ENCODE results near the gene GYS1. TPM values are rescaled to one million over a fixed set of nuclear protein-coding genes. Genes with fewer than 3 reads are reported as not detected.
"Not testable (repeated sequence)": the region's sequence is repeated elsewhere in the genome, so short reads cannot be mapped to it uniquely, and the experiment has no call there.

GYS1 gene
- total RNA-seq, 1 donor from 2014 or later, result 24.8 TPM

- H3K4me3 ChIP-seq (ENCODE audit: low read depth, low read length), result no peak overlapping the region
- no peak for DNase-seq (ENCODE audit: low read depth)
- H3K27me3 ChIP-seq (ENCODE audit: control insufficient read depth, insufficient read depth, low read length), result no peaks in the 10 kb centered on the region
- TF ChIP-seq CTCF (IDR thresholded peaks at IDR 0.05; ENCODE audit: insufficient read depth, low read length, poor library complexity, severe bottlenecking), result no peak
- no peaks in the 10 kb centered on the region for H3K36me3 ChIP-seq (ENCODE audit: control insufficient read depth, insufficient read depth, low read length)
These were observed 28.1 kb upstream of the GYS1 start for GRCh38 chr19:49020931-49021895.

- no peak for TF ChIP-seq CTCF (IDR thresholded peaks at IDR 0.05; ENCODE audit: insufficient read depth, low read length, poor library complexity, severe bottlenecking)
- no peak for DNase-seq (ENCODE audit: low read depth)
- no peaks in the 10 kb centered on the region for H3K36me3 ChIP-seq (ENCODE audit: control insufficient read depth, insufficient read depth, low read length)
- H3K4me3 ChIP-seq (ENCODE audit: low read depth, low read length), result no peak overlapping the region
- no peaks in the 10 kb centered on the region for H3K27me3 ChIP-seq (ENCODE audit: control insufficient read depth, insufficient read depth, low read length)
These were observed 27.2 kb upstream of the GYS1 start for GRCh38 chr19:49020342-49020741.

GRCh38 chr19:49019242-49019932 is 26.3 kb upstream of the GYS1 start:
- no peaks in the 10 kb centered on the region for H3K36me3 ChIP-seq (ENCODE audit: control insufficient read depth, insufficient read depth, low read length)
- peak; percentile 31 for TF ChIP-seq CTCF (IDR thresholded peaks at IDR 0.05; ENCODE audit: insufficient read depth, low read length, poor library complexity, severe bottlenecking)
- no peaks in the 10 kb centered on the region for H3K27me3 ChIP-seq (ENCODE audit: control insufficient read depth, insufficient read depth, low read length)
- peak overlapping the region; percentile 23 for H3K4me3 ChIP-seq (ENCODE audit: low read depth, low read length)
- no peak for DNase-seq (ENCODE audit: low read depth)

GRCh38 chr19:49018388-49019241 is 25.5 kb upstream of the GYS1 start:
- not testable (repeated sequence) for DNase-seq (ENCODE audit: low read depth); H3K4me3 ChIP-seq (ENCODE audit: low read depth, low read length); H3K36me3 ChIP-seq (ENCODE audit: control insufficient read depth, insufficient read depth, low read length); H3K27me3 ChIP-seq (ENCODE audit: control insufficient read depth, insufficient read depth, low read length)

- H3K27me3 ChIP-seq (ENCODE audit: control insufficient read depth, insufficient read depth, low read length), result no peaks in the 10 kb centered on the region
- DNase-seq (ENCODE audit: low read depth), result no peak
- peak overlapping the region; percentile 28 for H3K4me3 ChIP-seq (ENCODE audit: low read depth, low read length)
- no peaks in the 10 kb centered on the region for H3K36me3 ChIP-seq (ENCODE audit: control insufficient read depth, insufficient read depth, low read length)
- peak; percentile 71 for TF ChIP-seq CTCF (IDR thresholded peaks at IDR 0.05; ENCODE audit: insufficient read depth, low read length, poor library complexity, severe bottlenecking)
These were observed 24.7 kb upstream of the GYS1 start for GRCh38 chr19:49017666-49018351.

Data from kidney epithelial cell (primary cell).